Psoas muscle (tissue), 8 donors: ENCODE measurements around the gene UIMC1. TPM values are rescaled to one million over a fixed set of nuclear protein-coding genes. Genes with fewer than 3 reads are reported as not detected.
A peak's percentile ranks its signal among the peaks of the same experiment; 100 is the strongest.

Experiments
- ATAC-seq, 4 donors: fragments of 200-7000 bp; cut with Tn5 transposase; one replicate each; pipeline ENCODE4 v1.9.1; 2020; ENCODE audit warnings: moderate library complexity in 3 of 4, mild to moderate bottlenecking in 2 of 4
- DNase-seq, 2 donors: peaks; one replicate each; pipeline ENCODE4 v3.0.0-alpha.2; 2020
- H3K27ac ChIP-seq: fragments of 200-600 bp; one replicate; pipeline ENCODE4 v1.8.0; 2022
- H3K27me3 ChIP-seq, 3 donors: fragments of 200-600 bp in 1 of 3; one replicate each; pipeline versions ENCODE4 v1.6.1 to v1.8.0; 2013 to 2022; ENCODE audit warnings: low read length in 2 of 3, mild to moderate bottlenecking in 2 of 3, moderate library complexity in 1 of 3; ENCODE audit not compliant: insufficient read depth in 3 of 3
- H3K36me3 ChIP-seq, 2 donors: fragments of 200-600 bp in 1 of 2; one replicate each; pipeline versions ENCODE4 v1.6.1 to v1.8.0; 2013 to 2022; ENCODE audit warnings: low read depth in 1 of 2, mild to moderate bottlenecking in 1 of 2, moderate library complexity in 1 of 2; ENCODE audit not compliant: insufficient read depth in 1 of 2
- H3K4me1 ChIP-seq: fragments of 200-600 bp; one replicate; pipeline ENCODE4 v1.8.0; 2022
- H3K4me3 ChIP-seq: fragments of 200-600 bp; one replicate; pipeline ENCODE4 v1.8.0; 2022; ENCODE audit warnings: mild to moderate bottlenecking
- H3K9me3 ChIP-seq: fragments of 200-600 bp; one replicate; pipeline ENCODE4 v1.8.0; 2022
- CTCF ChIP-seq: fragments of 200-600 bp; IDR thresholded peaks from one replicate; pipeline ENCODE4 v1.8.0; 2022; ENCODE audit warnings: antibody characterized with exemption
- WGBS, 3 donors: extraction: QIAGEN DNeasy Blood & Tissue Kit; methylation state at CpG; one replicate each; pipeline versions ENCODE4 v1.1.6 to v1.1.7; 2013; 5-methylcytosine and 5-hydroxymethylcytosine counted together
- intact Hi-C, 2 donors: fragments of 100-400 bp; cut with DNase I; formaldehyde crosslinking; loops; one replicate each; pipeline versions ENCODE4 v1.11.0 to v1.14.2; 2022
- polyA plus RNA-seq, 3 donors: library from polyadenylated mRNA; stranded (reverse); fragments of 200-250 nt; gene quantifications; one replicate each; pipeline ENCODE4 v1.2.3, GENCODE V29; 2013
- total RNA-seq, 4 donors: library from RNA; stranded (reverse); fragmentation: NEBNext Ultra II Directional in 2 of 4; extraction: Animal tissue kit (Norgen Biotek cat#: 25700) in 2 of 4; gene quantifications; one replicate each; pipeline versions ENCODE4 v1.2.1 to v1.2.4, GENCODE V29; 2021 to 2023
- donor health status: healthy with polysubstance abuse.
- donor health status: DM: no; HTN: no; CAD: no; lungs with moderate emphysema.
- donor health status: Bipolar disorder and iron deficiency.
- donor health status: healthy.
- donor health status: DM: yes; HTN: yes; CAD: no.
- donor health status: DM: no; HTN: no; CAD: no.
- donor health status: DM: no; HTN: no; CAD: no.
- donor health status: DM: yes; HTN: yes; CAD: no.

UIMC1 gene
- total and polyA plus RNA-seq, 7 donors, result 12.7 to 40.0 (median 26.1) TPM

GRCh38 chr5:176902102-176902814 lies 104.3 kb downstream of the UIMC1 start:
- DNase-seq, result no peak

GRCh38 chr5:176901260-176902101 lies 105.1 kb downstream of the UIMC1 start:
- Histone ChIP-seq H3K4me1 (peaks cover 3% of the 10 kb centered on the region), H3K9me3 (no peaks in the 10 kb centered on the region), H3K4me3 (no peak overlapping the region), H3K36me3 (peaks cover 16 to 44% of the 10 kb centered on the region in 2 donors), H3K27me3 (no peaks in the 10 kb centered on the region), H3K27ac (no peak overlapping the region)
- ATAC-seq, result no peak
- intact Hi-C loops, result loop anchor here in 1 of 2 donors (5.0 kb wide), 1 partner anchor 41 kb away; no protein-coding TSS in a partner anchor
- no peak for DNase-seq
- WGBS, 3 donors, result 77 to 83% (median 83%) methylated on average over 12 of the region's 12 CpGs
- TF ChIP-seq CTCF, result no peak

More at GRCh38 chr5:176902102-176902814, 104.3 kb downstream of the UIMC1 start:
- intact Hi-C loops, result loop anchor here in 1 of 2 donors (5.0 kb wide), 1 partner anchor 40 kb away; no protein-coding TSS in a partner anchor
- TF ChIP-seq CTCF, result no peak
- no peak overlapping the region for H3K27ac ChIP-seq
- H3K4me3 ChIP-seq, result no peak overlapping the region
- H3K27me3 ChIP-seq, result no peaks in the 10 kb centered on the region
- no peaks in the 10 kb centered on the region for H3K9me3 ChIP-seq
- peaks cover 16 to 52% of the 10 kb centered on the region in 2 donors for H3K36me3 ChIP-seq
- H3K4me1 ChIP-seq, result peaks cover 3% of the 10 kb centered on the region
- no peak for ATAC-seq
- 89 to 94% (median 92%) methylated on average over 6 of the region's 6 CpGs for WGBS, 3 donors

GRCh38 chr5:176900780-176901204 lies 105.8 kb downstream of the UIMC1 start:
- intact Hi-C loops, result loop anchor here in 1 of 2 donors (5.0 kb wide), 1 partner anchor 42 kb away; no protein-coding TSS in a partner anchor
- DNase-seq, result no peak
- Histone ChIP-seq H3K9me3 (no peaks in the 10 kb centered on the region), H3K4me1 (peaks cover 3% of the 10 kb centered on the region), H3K4me3 (no peak overlapping the region), H3K36me3 (peaks cover 12 to 38% of the 10 kb centered on the region in 2 donors), H3K27me3 (no peaks in the 10 kb centered on the region), H3K27ac (no peak overlapping the region)
- ATAC-seq, result no peak
- 35 to 42% (median 38%) methylated on average over 7 of the region's 7 CpGs for WGBS, 3 donors
- TF ChIP-seq CTCF, result no peak

GRCh38 chr5:176899946-176900779 lies 106.4 kb downstream of the UIMC1 start:
- H3K27me3 ChIP-seq, result no peaks in the 10 kb centered on the region
- ATAC-seq (peak; percentile 36 to 49 (median 40)), DNase-seq (no peak)
- no peak for TF ChIP-seq CTCF
- intact Hi-C loops, result loop anchor here in 1 of 2 donors (5.0 kb wide), 1 partner anchor 42 kb away; no protein-coding TSS in a partner anchor
- no peak overlapping the region for H3K27ac ChIP-seq
- peaks cover 7 to 31% of the 10 kb centered on the region in 2 donors for H3K36me3 ChIP-seq
- no peaks in the 10 kb centered on the region for H3K9me3 ChIP-seq
- WGBS, 3 donors, result 63 to 68% (median 66%) methylated on average over 4 of the region's 4 CpGs
- no peak overlapping the region for H3K4me3 ChIP-seq
- peaks cover 3% of the 10 kb centered on the region for H3K4me1 ChIP-seq
